OCI-LY1 (cell line): ENCODE data around the gene TTC12.

Source experiments
- H2AFZ ChIP-seq: fragments of 200-600 bp; sonication (generic), shearing (Covaris generic); 2 replicates; pipeline ENCODE4 v1.6.0; 2014; ENCODE audit warnings: antibody characterized with exemption, mild to moderate bottlenecking, low read length
- H3F3A ChIP-seq: fragments of 200-600 bp; sonication (generic), shearing (Covaris generic); 2 replicates; pipeline ENCODE4 v1.6.0; 2014; ENCODE audit warnings: mild to moderate bottlenecking, antibody characterized with exemption, low read length, moderate library complexity; ENCODE audit not compliant: insufficient read depth
- H3K27ac ChIP-seq: fragments of 200-600 bp; sonication (generic); 2 replicates; pipeline ENCODE4 v1.5.1; 2014; ENCODE audit warnings: low read length, mixed run types, mild to moderate bottlenecking, low read depth; ENCODE audit not compliant: poor library complexity, severe bottlenecking
- H3K27me3 ChIP-seq: fragments of 200-600 bp; sonication (generic); 2 replicates; pipeline ENCODE4 v1.6.0; 2014; ENCODE audit warnings: antibody characterized with exemption, mild to moderate bottlenecking, low read length, moderate library complexity; ENCODE audit not compliant: insufficient read depth
- H3K36me3 ChIP-seq: fragments of 200-600 bp; sonication (generic); 2 replicates; pipeline ENCODE4 v1.6.1; 2014; ENCODE audit warnings: mild to moderate bottlenecking, antibody characterized with exemption, low read length, moderate library complexity, mixed read lengths; ENCODE audit not compliant: insufficient read depth
- H3K4me1 ChIP-seq: fragments of 200-600 bp; sonication (generic); 2 replicates; pipeline ENCODE4 v1.5.1; 2014; ENCODE audit warnings: mild to moderate bottlenecking, low read length, moderate library complexity; ENCODE audit not compliant: insufficient read depth, severe bottlenecking
- H3K4me2 ChIP-seq: fragments of 200-600 bp; sonication (generic), shearing (Covaris generic); 2 replicates; pipeline ENCODE4 v1.6.1; 2014; ENCODE audit warnings: low read length
- H3K4me3 ChIP-seq: fragments of 200-600 bp; sonication (generic); 2 replicates; pipeline ENCODE4 v1.5.1; 2014; ENCODE audit warnings: low read length, low read depth, mild to moderate bottlenecking, mixed read lengths; ENCODE audit not compliant: poor library complexity, severe bottlenecking
- H3K79me2 ChIP-seq: fragments of 200-600 bp; shearing (Covaris generic); 2 replicates; pipeline ENCODE4 v1.6.1; 2016; ENCODE audit warnings: mixed run types, low read length, mixed read lengths; ENCODE audit not compliant: insufficient read depth
- H3K9ac ChIP-seq: fragments of 200-600 bp; sonication (generic), shearing (Covaris generic); 2 replicates; pipeline ENCODE4 v1.6.1; 2014; ENCODE audit warnings: mild to moderate bottlenecking, low read length, mixed read lengths
- H3K9me2 ChIP-seq: fragments of 200-600 bp; sonication (generic), shearing (Covaris generic); 2 replicates; pipeline ENCODE4 v1.6.1; 2014; ENCODE audit warnings: low read depth, mild to moderate bottlenecking, low read length, mixed read lengths
- H3K9me3 ChIP-seq: fragments of 200-600 bp; shearing (Covaris generic); 2 replicates; pipeline ENCODE4 v1.6.1; 2014; ENCODE audit warnings: low read length, mixed read lengths
- H4K20me1 ChIP-seq: fragments of 200-600 bp; sonication (generic), shearing (Covaris generic); 2 replicates; pipeline ENCODE4 v1.6.0; 2016; ENCODE audit warnings: mild to moderate bottlenecking, low read length; ENCODE audit not compliant: insufficient read depth
- CTCF ChIP-seq: fragments of 200-600 bp; sonication (generic), shearing (Covaris generic); IDR thresholded peaks from 2 replicates; pipeline ENCODE4 v1.5.1; 2017; ENCODE audit warnings: mild to moderate bottlenecking, antibody characterized with exemption, low read length, moderate library complexity, mixed read lengths
- EZH2 ChIP-seq: fragments of 200-600 bp; sonication (generic), shearing (Covaris generic); IDR thresholded peaks from 2 replicates; pipeline ENCODE4 v1.8.0; 2017; ENCODE audit warnings: borderline replicate concordance, mixed run types, mild to moderate bottlenecking, antibody characterized with exemption, low read length, moderate library complexity, mixed read lengths

TTC12 gene

GRCh38 chr11:113315811-113316210 is 1.4 kb downstream of the TTC12 start:
- Histone ChIP-seq H3K4me3 (peak overlapping the region; percentile 72), H2AFZ (no peak overlapping the region), H3K9me2 (no peaks in the 10 kb centered on the region), H3K4me1 (peaks cover 16% of the 10 kb centered on the region), H3F3A (no peaks in the 10 kb centered on the region), H4K20me1 (no peaks in the 10 kb centered on the region), H3K9me3 (no peaks in the 10 kb centered on the region), H3K27me3 (no peaks in the 10 kb centered on the region), H3K27ac (no peak overlapping the region), H3K79me2 (no peaks in the 10 kb centered on the region), H3K4me2 (peak overlapping the region; percentile 95; the same call in 1 of the 2 replicates), H3K9ac (no peak overlapping the region; the same call in 1 of the 2 replicates), H3K36me3 (no peaks in the 10 kb centered on the region)
- TF ChIP-seq EZH2: no peak
- TF ChIP-seq CTCF: no peak

- Histone ChIP-seq H4K20me1 (no peaks in the 10 kb centered on the region), H3K27me3 (no peaks in the 10 kb centered on the region), H3F3A (no peaks in the 10 kb centered on the region), H3K9ac (no peak overlapping the region), H3K4me1 (peaks cover 16% of the 10 kb centered on the region), H3K79me2 (no peaks in the 10 kb centered on the region), H3K9me2 (no peaks in the 10 kb centered on the region), H3K27ac (no peak overlapping the region), H3K9me3 (no peaks in the 10 kb centered on the region), H3K4me2 (no peak overlapping the region), H3K36me3 (no peaks in the 10 kb centered on the region), H2AFZ (no peak overlapping the region), H3K4me3 (no peak overlapping the region)
- no peak for TF ChIP-seq EZH2
- no peak for TF ChIP-seq CTCF
Observed at GRCh38 chr11:113316256-113316655, 1.9 kb downstream of the TTC12 start.

- no peak overlapping the region for H3K27ac ChIP-seq
- no peak overlapping the region for H3K9ac ChIP-seq
- H3K79me2 ChIP-seq: no peaks in the 10 kb centered on the region
- H3K9me2 ChIP-seq: no peaks in the 10 kb centered on the region
- no peaks in the 10 kb centered on the region for H3K9me3 ChIP-seq
- no peak overlapping the region for H2AFZ ChIP-seq
- H3K4me1 ChIP-seq: peaks cover 16% of the 10 kb centered on the region
- no peak for TF ChIP-seq EZH2
- no peak for TF ChIP-seq CTCF
- no peaks in the 10 kb centered on the region for H3K36me3 ChIP-seq
- H3K4me2 ChIP-seq: no peak overlapping the region
- H3F3A ChIP-seq: no peaks in the 10 kb centered on the region
- H4K20me1 ChIP-seq: no peaks in the 10 kb centered on the region
- H3K4me3 ChIP-seq: no peak overlapping the region
- H3K27me3 ChIP-seq: no peaks in the 10 kb centered on the region
Observed at GRCh38 chr11:113317339-113317738, 3.0 kb downstream of the TTC12 start.
